GM18505 (cell line): ENCODE results near the gene C1QTNF8.
"Not testable (repeated sequence)": the region's sequence is repeated elsewhere in the genome, so short reads cannot be mapped to it uniquely, and the experiment has no call there.

Source experiments
- ATAC-seq: cut with Tn5 transposase; IDR thresholded peaks from one replicate; pipeline ENCODE4 v1.9.1; 2021; ENCODE audit not compliant: unreplicated experiment
- POLR2A ChIP-seq: IDR thresholded peaks from 4 replicates; pipeline ENCODE4 v1.6.1; 2011; ENCODE audit warnings: borderline replicate concordance; ENCODE audit not compliant: insufficient read depth, insufficient read length; ENCODE audit errors: extremely low read depth

Gene C1QTNF8

GRCh38 chr16:1090620-1091587 is 5.1 kb downstream of the C1QTNF8 start:
- ATAC-seq = no peak
- no peak for TF ChIP-seq POLR2A

GRCh38 chr16:1089822-1090619 is 6.0 kb downstream of the C1QTNF8 start:
- TF ChIP-seq POLR2A = no peak
- ATAC-seq = no peak

GRCh38 chr16:1089439-1089821 is 6.6 kb downstream of the C1QTNF8 start:
- no peak for ATAC-seq
- no peak for TF ChIP-seq POLR2A

GRCh38 chr16:1088295-1089170 is 7.5 kb downstream of the C1QTNF8 start:
- no peak for TF ChIP-seq POLR2A

GRCh38 chr16:1086443-1086842 is 9.6 kb downstream of the C1QTNF8 start:
- not testable (repeated sequence) for ATAC-seq

More at GRCh38 chr16:1088295-1089170, 7.5 kb downstream of the C1QTNF8 start:
- no peak for ATAC-seq

- ATAC-seq = no peak
Measured at GRCh38 chr16:1084971-1085370, 11.1 kb downstream of the C1QTNF8 start.

GRCh38 chr16:1082952-1083675 is 12.9 kb downstream of the C1QTNF8 start:
- no peak for TF ChIP-seq POLR2A
- no peak for ATAC-seq

More at GRCh38 chr16:1084971-1085370, 11.1 kb downstream of the C1QTNF8 start:
- no peak for TF ChIP-seq POLR2A

- no peak for ATAC-seq
- TF ChIP-seq POLR2A = no peak
Measured at GRCh38 chr16:1082266-1082951, 13.6 kb downstream of the C1QTNF8 start.

- ATAC-seq = no peak
- no peak for TF ChIP-seq POLR2A
Measured at GRCh38 chr16:1081734-1082265, 14.2 kb downstream of the C1QTNF8 start.

GRCh38 chr16:1080801-1081733 is 15.0 kb downstream of the C1QTNF8 start:
- TF ChIP-seq POLR2A = no peak
- ATAC-seq = no peak
